C1 segment of cervical spinal cord (tissue), 14 donors: ENCODE results near the gene ZNF397.

Experiments used
- DNase-seq, 14 donors: peaks; one replicate each; lab custom pipeline; 2025; lab: John Stamatoyannopoulos, UW

Gene ZNF397

DNA sequence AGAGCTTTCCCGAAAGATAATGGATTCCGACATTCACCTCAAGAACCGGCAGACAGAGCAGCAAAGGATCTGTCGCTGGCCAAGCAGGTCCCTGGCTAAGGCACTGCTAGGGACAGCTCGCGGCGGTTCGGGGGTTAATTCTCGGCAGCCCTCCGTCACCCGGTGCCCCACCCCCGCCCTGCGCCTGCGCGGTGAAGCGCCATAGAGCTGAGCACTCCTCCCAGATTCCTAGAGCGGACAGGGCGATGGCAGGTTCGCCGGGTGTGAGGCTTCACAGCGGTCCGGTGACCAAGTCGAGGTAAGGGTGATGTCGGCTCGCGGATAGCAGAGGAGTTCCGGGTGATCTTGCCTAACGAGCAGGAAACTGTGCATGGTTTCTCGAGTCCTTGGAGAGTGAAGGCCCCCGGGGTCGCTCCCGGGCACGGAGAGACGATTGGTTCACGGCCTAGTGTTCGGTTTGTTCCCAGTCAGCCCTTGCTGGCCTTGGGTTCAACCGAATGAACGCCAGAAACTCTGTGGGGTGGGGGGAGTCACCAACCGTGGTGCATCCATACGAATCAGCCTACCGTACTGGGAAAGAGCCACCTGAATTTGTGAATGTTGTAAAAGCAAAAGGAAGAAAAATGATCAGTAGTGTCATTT lies 49.4 kb downstream of the ZNF397 start, which contains the start of gene ZSCAN30:
TSS of gene ZSCAN30 (minus strand) at position 136 of the 642 bp plus-strand sequence. CDS start 25,877 bp downstream, outside the sequence.
- DNase-seq = peak; percentile 55 to 97 (median 91)

DNA sequence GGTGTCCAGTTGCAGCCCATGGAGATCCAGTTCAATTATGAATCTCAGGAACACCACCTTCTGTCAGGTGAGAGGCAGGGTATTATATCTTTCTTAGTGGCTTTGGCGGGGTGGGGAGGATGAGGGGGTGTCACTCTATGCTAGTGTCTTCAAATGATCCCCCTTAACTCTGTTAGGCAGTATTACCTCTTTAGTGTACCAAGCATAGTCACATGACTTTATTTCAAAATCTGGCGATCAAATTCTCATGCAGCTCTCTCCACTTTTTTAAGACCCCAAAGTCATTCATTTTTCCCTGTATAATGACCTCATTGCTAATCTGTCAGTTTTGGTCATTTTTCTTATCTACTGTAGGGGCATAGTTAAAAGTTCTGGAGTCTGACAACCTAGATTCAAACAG lies 50.3 kb downstream of the ZNF397 start:
- DNase-seq = no peak

DNA sequence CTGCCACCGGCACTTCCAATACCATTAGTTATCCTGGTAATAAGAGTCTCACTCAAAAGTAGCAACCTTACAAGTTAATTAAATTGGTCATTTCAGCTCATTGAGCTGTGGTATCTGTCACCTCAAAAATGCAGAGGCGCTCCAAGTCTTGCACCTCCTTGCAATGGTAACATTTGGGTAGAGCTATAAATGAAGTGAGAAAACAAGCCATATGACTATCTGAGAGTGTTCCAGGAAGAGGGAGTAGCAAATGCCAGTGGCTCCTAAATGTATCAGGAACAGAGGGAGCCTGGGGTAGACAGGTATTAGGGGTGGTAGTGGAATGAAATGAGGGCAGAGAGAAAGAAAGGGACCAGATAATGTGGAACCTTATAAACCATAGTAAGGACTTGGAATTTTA lies 55.2 kb downstream of the ZNF397 start:
- DNase-seq = no peak

DNA sequence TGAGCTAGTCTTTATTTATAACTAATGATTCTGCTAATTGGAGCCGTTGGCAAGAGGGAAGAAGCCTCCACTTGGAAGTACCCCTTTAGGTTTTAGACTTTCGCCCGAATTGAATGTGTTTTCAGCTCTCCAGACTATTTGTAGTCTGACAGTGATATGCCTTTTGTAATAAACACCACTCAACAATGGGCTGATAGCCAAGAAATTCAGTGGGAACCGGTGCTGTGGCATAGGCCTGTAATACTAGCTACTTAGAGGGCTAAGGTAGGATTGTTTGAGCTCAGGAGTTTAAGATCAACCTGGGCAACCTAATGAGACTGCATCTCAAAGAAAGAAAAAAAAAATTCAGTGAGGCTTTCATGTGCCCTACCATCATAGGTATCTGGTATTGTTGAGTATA lies 62.8 kb downstream of the ZNF397 start:
- DNase-seq = no peak

DNA sequence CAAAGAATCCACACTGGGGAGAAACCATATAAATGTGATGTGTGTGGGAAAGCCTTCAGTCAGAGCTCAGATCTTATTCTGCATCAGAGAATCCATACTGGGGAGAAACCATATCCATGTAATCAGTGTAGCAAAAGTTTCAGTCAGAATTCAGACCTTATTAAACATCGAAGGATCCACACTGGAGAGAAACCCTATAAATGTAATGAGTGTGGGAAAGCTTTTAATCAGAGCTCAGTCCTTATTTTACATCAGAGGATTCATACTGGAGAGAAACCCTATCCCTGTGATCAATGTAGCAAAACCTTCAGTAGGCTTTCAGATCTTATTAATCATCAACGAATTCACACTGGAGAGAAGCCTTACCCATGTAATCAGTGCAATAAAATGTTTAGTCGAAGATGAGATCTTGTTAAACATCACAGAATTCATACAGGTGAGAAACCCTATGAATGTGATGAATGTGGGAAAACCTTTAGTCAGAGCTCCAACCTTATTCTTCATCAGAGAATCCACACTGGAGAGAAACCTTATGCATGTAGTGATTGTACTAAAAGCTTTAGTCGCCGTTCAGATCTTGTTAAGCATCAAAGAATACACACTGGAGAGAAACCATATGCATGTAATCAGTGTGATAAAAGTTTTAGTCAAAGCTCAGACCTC lies 65.9 kb downstream of the ZNF397 start:
- no peak for DNase-seq
